GM19452 (cell line): ENCODE data around the gene NPY4R.
"Not testable (repeated sequence)": the region's sequence is repeated elsewhere in the genome, so short reads cannot be mapped to it uniquely, and the experiment has no call there.

Source experiments
- ATAC-seq: cut with Tn5 transposase; IDR thresholded peaks from one replicate; pipeline ENCODE4 v1.9.1; 2021; ENCODE audit not compliant: unreplicated experiment

The NPY4R gene, protein sequence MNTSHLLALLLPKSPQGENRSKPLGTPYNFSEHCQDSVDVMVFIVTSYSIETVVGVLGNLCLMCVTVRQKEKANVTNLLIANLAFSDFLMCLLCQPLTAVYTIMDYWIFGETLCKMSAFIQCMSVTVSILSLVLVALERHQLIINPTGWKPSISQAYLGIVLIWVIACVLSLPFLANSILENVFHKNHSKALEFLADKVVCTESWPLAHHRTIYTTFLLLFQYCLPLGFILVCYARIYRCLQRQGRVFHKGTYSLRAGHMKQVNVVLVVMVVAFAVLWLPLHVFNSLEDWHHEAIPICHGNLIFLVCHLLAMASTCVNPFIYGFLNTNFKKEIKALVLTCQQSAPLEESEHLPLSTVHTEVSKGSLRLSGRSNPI

GRCh38 chr10:46465765-46466164 is at the start of gene NPY4R:
NPY4R (minus strand) TSS chr10:46465958; CDS start chr10:46462635, 3,323 bp downstream.
- not testable (repeated sequence) for ATAC-seq

- no peak for ATAC-seq
These were observed 49.6 kb upstream of the NPY4R start for GRCh38 chr10:46515366-46515765.

DNA sequence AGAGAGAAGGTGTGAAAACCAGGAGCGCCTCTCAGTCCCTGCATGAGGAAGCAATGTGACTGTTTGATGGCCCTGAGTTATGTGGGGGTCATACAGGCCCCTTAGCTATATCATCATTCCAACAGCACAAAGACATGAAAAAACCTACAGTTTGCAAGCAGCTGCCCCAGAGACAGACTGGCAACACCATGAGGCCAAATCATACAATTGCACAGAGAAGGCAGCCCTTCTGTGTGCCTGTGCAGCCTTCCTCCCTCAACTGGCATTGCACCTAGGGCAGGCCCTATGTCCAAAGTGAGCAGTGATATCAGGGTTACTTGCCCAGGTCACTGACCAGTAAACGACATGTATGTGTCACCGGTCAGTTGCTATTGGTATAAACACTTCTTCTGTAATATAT is 49.1 kb upstream of the NPY4R start:
- no peak for ATAC-seq

DNA sequence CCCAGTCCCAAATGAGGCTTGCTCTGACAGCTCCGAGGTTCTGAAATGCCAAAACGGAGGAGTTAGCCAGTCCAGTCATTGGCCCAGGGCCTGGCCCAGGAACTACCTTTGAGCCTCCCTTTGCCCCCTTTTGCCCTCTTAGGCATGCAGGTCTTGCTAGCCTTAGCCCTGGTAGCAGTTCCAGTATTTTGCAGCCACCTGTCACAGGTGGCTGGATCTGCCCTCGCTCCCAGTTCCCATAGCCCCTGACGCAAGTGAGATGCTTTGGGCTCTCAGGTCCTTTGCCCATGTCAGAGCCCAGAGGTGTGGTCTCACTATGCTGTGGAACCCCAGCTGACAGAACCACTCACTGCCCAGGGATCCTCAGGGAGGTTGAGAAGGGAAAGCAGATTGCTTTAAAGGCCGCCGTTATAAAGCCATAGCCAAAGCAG is 48.7 kb upstream of the NPY4R start:
- ATAC-seq, result no peak

DNA sequence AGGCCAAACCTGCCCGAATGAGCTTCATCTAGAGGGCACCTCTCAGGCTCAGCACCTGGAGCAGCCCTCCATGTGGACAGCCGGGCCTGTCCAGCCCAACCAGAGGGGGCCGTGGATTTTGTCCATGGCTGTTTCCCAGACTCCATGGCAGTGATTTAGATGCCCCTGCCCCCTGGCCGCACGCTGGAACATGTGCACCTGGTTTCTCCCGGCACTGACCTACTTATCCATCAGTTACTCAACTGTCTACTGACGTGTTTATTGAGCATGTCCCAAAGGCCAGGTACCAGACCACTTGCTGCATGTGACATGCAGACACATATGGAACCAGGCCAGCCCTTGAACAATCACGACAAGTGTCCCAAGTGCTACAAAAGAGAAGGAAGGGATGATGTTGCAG is 47.6 kb upstream of the NPY4R start:
- ATAC-seq, result not testable (repeated sequence)

GRCh38 chr10:46512725-46513124 is 47.0 kb upstream of the NPY4R start:
- not testable (repeated sequence) for ATAC-seq

DNA sequence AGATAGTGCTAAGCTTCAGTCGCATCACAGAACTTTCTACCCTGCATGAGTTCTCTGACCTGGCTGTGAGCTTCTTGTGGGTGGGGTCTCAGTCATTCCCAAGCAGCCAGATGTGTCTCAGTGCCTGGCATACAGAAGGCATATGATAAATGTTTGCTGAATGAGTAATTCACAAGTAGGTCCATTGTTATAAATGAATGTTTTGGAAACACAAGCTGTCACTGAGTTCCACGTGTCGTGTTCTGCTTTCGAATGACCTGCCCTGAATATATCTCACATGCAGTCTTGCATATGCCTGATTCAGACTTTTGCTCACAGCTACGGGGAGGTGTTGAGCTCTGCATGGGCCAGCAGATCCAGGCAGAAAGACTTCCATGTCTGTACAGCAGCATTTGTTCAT is 46.2 kb upstream of the NPY4R start:
- not testable (repeated sequence) for ATAC-seq

GRCh38 chr10:46499990-46500389 is 34.2 kb upstream of the NPY4R start:
- ATAC-seq, result not testable (repeated sequence)

GRCh38 chr10:46498985-46499703 is 33.4 kb upstream of the NPY4R start:
- not testable (repeated sequence) for ATAC-seq

- not testable (repeated sequence) for ATAC-seq
These were observed 32.1 kb upstream of the NPY4R start for GRCh38 chr10:46497878-46498277.

DNA sequence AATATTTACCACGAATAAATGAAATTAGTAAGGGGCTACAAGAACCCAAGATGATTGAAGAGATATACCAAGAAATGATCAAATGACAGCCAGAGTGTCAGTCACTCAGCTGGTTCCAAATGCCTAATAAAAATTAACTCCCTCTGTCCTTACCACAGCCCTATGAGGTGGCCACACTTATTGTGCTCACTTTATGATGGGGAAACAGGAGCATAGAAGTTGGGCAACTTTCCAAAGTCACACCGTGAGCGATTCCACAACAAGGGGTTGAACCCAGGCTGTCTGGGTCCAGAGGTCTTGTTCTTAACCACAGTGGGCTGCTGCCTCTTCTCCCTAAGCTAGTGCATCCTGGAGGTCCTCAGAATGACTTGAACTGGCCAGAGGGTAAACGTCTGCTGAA is 31.6 kb upstream of the NPY4R start:
- ATAC-seq, result not testable (repeated sequence)

DNA sequence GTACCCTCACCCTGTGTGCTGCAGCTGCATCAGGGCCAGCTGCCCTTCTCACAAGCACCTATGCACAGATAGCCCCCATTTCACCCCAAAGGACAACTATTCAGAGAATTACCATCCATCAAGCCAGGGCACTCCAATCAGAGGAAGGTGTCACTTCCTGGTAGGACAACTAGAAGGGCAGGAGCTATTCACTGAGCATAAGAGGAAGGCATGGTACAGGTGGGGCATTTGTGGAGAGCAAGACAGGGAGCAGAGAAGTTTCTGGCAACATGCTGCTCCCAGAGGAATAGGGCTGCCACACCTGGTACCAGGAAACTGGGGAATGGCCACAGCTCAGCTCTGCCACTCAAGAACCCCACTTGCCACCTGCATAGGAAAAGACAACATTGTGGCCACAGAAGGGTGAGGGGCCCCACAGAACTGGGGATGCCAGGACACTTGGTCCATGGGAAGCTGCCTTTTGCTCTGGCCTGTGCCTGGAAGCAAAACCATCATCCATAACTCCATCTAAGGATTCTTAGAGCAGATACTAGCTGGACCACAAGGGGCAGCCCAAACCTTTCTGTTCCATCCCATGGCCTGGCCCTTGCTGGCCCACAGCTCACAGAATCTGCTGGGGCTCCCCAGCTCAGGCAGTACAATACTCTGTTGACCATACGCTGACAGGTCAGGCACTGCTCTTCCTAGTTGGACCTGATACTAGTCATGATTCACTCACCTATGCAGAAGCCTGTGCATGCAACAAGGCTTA is 25.8 kb upstream of the NPY4R start:
- not testable (repeated sequence) for ATAC-seq

DNA sequence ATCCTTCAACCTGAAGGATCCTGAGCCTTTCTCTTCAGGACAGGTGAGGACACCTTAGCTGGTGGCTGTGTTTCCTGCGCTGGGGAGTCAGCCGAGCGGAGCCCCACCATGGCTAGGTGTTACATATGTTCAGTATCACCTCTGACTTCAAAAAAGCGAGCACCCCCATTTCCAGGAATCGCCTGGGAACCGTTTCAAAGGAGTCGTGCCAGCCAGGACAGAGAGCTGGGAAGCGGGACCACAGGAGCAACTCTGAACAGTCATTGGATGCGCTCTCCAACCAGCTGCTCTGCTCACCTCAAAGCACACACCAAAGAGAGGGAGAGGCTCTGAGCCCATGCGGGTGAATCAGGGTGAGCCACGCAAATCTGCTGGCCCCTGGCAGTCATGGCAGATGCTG is 24.5 kb upstream of the NPY4R start:
- not testable (repeated sequence) for ATAC-seq

DNA sequence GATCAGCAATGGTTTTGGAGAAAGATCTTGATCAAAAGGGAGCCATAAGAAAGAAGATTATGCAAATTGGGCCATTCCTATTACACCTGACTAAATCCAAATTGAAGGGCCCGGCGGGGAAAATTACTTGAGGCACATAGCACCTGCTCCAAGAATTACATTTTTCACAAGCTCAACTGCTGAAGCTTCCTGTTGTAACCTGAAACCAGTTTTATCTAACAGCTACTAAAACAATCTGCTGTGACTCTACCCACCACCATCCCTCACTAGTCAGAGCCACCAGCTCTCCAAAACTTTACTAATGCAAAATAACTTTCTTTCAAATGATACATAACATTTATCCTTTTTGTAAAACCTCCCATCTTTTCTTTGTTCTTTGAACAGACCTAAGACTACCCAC is 20.7 kb upstream of the NPY4R start:
- not testable (repeated sequence) for ATAC-seq

DNA sequence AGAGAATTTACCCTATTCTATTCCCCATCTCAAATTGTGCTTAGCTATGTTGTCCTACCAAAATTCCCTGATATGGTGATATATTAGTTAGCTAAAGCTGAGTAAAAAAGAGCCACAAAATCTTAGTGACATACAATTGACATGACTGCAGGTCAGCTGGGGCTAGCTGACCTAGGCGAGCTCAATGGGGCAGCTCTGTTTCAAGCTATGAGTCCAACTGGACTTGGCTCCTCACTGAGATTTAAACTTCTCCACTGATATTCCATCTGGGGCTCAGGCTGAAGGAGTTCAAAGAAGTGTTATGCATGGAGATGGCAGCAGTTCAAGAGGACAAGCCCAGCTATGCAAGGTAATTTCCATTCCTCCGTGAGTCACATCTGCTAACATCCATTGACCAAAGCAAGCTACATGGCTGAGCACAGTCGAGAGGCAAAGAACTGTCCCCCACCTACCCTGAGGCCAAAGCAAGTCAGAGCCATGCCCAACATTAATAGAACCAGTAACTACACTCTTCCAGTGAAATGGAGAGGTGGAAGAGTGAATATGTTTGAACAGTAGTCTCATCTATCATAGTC is 9.1 kb upstream of the NPY4R start:
- not testable (repeated sequence) for ATAC-seq

DNA sequence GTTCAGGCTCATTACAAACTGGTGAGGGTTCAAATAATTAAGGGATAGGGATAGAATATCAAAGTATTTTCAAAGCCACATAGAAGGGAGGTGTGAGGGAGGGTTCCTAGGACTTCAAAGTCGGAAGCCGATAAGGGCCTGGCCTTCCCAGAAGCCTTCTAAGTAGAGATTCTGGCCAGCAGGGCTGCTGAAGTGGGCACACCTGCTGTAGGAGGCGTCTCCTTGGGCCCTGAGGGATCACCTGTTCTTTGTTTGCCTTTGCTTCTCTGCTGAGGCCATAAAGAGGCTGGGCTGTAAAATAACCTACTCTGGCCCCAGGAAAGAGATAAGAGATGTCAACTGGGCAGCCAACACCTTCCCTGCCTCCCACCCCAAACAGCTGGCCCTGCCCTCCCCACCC is 8.0 kb upstream of the NPY4R start:
- not testable (repeated sequence) for ATAC-seq

GRCh38 chr10:46470134-46470533 is 4.4 kb upstream of the NPY4R start:
- ATAC-seq, result not testable (repeated sequence)

GRCh38 chr10:46468119-46468809 is 2.5 kb upstream of the NPY4R start:
- not testable (repeated sequence) for ATAC-seq

- ATAC-seq, result not testable (repeated sequence)
These were observed 2.1 kb downstream of the NPY4R start for GRCh38 chr10:46463608-46464007.

DNA sequence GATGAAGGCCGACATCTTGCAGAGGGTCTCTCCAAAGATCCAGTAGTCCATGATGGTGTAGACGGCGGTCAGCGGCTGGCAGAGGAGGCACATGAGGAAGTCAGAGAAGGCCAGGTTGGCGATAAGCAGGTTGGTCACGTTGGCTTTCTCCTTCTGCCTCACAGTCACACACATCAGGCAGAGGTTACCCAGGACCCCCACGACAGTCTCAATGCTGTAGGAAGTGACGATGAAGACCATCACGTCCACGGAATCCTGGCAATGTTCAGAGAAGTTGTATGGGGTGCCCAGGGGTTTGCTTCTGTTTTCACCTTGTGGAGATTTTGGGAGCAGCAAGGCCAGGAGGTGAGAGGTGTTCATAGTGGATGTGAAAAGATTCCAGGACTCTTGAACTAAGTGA is 3.5 kb downstream of the NPY4R start:
- not testable (repeated sequence) for ATAC-seq
